ENCODE results near the gene VCAN. TPM values are rescaled to one million over a fixed set of nuclear protein-coding genes. Genes with fewer than 3 reads are reported as not detected.

The VCAN gene
- total RNA-seq, 1 donor: 1,493 TPM

DNA sequence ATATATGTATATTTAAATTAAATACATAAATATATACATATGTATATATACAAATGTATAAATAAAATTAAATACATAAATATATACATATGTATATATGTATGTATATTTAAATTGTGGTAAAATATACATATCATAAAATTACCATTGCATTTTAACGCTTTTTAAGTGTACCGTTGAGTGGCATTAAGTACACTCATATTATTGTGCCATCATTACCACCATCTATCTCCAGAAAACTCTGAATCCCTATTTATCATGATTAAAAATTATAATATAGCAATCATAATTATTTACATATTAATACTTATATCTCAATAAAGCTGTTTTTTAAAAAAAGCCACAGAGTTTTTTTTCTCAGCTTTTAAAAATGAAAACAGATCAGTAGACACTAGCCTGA lies 27.1 kb upstream of the VCAN start:
- no peak overlapping the region for H3K4me3 ChIP-seq (ENCODE audit: low read depth, low read length)
- no peak for DNase-seq (ENCODE audit: low read depth)
- TF ChIP-seq, protein P1, sequence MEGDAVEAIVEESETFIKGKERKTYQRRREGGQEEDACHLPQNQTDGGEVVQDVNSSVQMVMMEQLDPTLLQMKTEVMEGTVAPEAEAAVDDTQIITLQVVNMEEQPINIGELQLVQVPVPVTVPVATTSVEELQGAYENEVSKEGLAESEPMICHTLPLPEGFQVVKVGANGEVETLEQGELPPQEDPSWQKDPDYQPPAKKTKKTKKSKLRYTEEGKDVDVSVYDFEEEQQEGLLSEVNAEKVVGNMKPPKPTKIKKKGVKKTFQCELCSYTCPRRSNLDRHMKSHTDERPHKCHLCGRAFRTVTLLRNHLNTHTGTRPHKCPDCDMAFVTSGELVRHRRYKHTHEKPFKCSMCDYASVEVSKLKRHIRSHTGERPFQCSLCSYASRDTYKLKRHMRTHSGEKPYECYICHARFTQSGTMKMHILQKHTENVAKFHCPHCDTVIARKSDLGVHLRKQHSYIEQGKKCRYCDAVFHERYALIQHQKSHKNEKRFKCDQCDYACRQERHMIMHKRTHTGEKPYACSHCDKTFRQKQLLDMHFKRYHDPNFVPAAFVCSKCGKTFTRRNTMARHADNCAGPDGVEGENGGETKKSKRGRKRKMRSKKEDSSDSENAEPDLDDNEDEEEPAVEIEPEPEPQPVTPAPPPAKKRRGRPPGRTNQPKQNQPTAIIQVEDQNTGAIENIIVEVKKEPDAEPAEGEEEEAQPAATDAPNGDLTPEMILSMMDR (IDR thresholded peaks at IDR 0.05; ENCODE audit: insufficient read depth, low read length): no peak

DNA sequence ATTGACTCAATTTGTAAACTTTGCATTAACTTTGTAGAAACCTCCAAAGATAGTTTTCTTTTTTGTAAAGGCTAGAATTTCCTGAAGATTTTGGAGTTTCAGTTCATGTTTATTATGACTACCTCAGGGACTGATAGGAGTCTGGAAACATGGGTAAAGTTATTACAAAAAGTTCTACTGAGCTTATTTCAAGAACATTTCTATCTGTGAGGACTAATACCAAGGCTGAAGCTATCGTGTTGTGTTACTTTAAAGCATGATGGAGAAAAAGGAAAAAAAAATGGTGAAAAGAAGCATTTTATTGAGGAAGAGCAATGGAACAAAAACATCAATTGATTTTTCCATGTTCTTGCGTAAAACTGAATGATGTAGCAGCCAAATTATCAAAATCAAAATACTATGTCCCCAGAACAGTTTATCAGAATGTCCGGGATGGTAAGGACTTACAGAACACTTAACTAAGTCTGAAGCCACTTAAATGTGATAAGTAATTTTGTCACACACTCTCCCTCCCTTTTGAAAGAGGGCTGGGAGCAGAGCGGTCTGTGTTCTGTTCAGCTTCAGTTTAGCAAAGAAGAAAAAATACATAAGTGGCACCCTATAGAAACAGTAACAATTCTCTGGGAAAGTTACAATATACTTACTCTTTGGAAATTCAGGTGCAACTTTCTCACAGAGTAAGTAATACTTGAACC lies 25.1 kb upstream of the VCAN start:
- TF ChIP-seq, protein P1 (IDR thresholded peaks at IDR 0.05; ENCODE audit: insufficient read depth, low read length): no peak
- no peak overlapping the region for H3K4me3 ChIP-seq (ENCODE audit: low read depth, low read length)
- DNase-seq (ENCODE audit: low read depth): no peak

DNA sequence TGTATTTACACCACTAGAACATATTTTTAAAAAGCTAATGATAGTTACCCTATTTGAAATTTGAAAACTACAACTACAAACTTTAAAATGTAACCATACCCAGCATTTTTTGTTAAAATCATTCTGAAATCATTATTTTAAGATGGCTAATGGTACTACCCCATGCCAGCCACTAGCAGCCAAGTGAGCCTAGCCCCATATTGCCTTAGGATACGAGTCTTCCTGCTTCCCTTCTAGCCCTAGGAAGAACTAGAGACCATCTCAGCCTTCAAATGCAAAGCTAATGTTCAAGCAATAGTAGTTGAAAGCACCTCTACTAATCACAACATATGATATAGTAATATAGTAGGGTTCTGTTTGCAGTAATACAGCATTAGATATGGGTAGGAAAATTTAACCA lies 24.0 kb upstream of the VCAN start:
- H3K4me3 ChIP-seq (ENCODE audit: low read depth, low read length): no peak overlapping the region
- DNase-seq (ENCODE audit: low read depth): no peak
- TF ChIP-seq, protein P1 (IDR thresholded peaks at IDR 0.05; ENCODE audit: insufficient read depth, low read length): no peak

DNA sequence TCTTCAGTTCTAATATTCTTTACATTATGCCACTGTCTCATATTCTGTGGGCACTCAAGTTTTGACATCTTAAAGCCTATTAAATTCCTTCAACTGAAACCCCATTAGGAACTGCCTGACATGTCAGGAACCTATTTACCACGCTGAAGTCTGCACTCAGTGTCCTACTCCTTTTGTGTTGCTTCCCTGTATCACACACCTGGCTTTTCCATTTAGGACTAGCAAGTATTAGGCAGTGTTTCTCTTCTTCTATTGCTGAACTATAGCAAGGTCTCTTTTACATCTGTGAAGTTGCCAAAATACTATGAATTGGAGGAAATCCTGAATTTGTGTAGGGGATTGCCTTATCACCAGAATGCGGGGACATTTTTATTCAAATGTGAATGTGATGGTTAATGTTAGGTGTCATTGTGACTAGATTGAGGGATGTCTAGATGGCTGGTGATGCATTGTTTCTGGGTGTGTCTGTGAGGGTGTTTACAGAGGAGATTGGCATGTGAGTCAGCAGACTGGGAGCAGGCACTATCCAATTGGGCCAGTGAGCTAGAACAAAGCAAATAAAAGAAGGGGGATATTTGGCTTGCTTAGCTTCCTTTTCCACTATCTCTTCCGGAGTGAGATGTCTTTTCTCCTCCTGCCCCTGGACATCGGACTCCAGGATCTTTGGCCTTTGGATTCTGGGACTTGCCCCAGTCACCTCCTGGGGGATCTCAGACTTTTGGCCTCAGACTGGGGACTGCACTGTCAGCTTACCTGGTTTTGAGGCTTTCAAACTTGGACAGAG lies 21.2 kb upstream of the VCAN start:
- H3K4me3 ChIP-seq (ENCODE audit: low read depth, low read length): no peak overlapping the region
- peak; percentile 55 for DNase-seq (ENCODE audit: low read depth)
- TF ChIP-seq, protein P1 (IDR thresholded peaks at IDR 0.05; ENCODE audit: insufficient read depth, low read length): no peak

DNA sequence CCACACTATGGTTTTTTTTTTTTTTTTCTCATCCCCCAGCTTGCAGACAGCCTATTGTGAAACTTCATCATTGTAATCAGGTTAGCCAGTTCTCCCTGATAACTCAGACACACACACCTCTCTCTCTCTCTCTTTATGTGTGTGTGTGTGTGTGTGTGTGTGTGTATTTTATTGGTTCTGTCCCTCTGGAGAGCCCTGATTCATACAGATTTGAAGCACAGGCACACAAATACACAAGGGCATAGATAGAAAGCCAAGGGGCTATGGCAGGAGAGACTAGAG lies 20.6 kb upstream of the VCAN start:
- TF ChIP-seq, protein P1 (IDR thresholded peaks at IDR 0.05; ENCODE audit: insufficient read depth, low read length): no peak
- DNase-seq (ENCODE audit: low read depth): peak; percentile 68
- H3K4me3 ChIP-seq (ENCODE audit: low read depth, low read length): no peak overlapping the region

DNA sequence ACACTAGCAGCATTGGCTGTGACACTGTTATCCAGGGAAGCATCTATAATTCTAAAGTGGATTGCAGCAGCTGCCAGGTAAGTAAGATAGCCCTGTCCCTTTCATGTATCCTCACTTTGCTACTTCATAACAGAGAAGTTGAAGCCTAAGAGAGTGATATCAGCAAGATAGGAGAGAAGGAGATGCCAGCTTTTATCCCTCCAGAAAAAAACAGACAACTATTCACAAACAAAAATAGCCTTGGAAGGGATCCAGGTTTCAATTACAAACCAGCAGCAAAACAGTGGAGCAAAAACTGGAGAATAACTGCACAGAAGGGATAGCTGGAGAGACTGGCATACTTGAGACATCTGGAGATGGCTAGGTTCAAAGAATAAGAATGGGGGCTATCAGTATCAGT lies 19.6 kb upstream of the VCAN start:
- TF ChIP-seq, protein P1 (IDR thresholded peaks at IDR 0.05; ENCODE audit: insufficient read depth, low read length): no peak
- DNase-seq (ENCODE audit: low read depth): no peak
- no peak overlapping the region for H3K4me3 ChIP-seq (ENCODE audit: low read depth, low read length)

Data from fibroblast of the aortic adventitia (primary cell).